Activated naive CD4-positive, alpha-beta T cell (primary cell): ENCODE data around the gene KRTAP10-4.

ENCODE experiments used
- DNase-seq, 4 experiments: peaks; one replicate each; lab custom pipeline; 2025; lab: John Stamatoyannopoulos, UW

KRTAP10-4 gene

DNA sequence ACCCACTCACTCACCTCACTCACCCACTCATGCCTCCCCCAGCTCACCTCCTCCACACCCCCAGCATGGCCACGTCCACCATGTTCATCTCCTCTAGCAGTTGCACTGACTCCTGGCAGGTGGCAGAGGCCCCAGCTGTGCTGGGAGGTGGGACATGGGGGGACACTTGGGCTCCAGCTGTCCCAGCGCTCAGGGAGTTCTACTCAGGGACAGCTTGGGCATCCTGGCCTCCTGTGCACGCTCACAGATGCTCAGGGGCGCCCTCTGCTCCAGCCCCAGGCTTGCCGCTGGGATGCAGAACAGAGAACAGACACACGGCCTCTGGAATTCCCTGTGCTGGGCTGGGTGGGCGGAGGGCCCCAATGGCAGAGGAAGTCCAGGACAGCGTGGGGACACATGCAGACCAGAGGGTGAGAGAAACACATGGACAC lies 43.6 kb downstream of the KRTAP10-4 start:
- no peak for DNase-seq

DNA sequence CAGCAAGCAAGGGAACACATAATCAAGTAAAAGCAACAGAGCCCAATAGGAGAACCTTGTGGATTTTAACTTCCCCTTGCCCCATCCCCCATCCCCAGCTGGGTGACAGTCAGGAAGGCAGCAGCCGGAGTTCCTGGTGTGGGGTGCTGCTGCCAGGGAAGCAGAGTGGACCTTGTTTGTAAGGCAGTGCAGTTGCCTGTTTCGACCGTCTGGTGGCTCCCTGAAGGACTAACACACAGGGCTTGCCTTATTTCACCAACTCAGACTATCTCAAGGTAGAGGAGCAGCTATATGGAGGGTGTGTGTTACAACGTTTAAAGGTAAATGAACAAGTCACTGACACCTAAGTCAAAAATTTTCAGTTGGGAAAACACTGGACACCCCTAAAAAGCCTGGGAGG lies 45.0 kb downstream of the KRTAP10-4 start:
- no peak for DNase-seq

- DNase-seq = peak in 2 of 4 experiments; percentile 36 to 37
These were observed 45.4 kb downstream of the KRTAP10-4 start for GRCh38 chr21:44618909-44619308.

- no peak for DNase-seq
These were observed 46.4 kb downstream of the KRTAP10-4 start for GRCh38 chr21:44619886-44620285.

DNA sequence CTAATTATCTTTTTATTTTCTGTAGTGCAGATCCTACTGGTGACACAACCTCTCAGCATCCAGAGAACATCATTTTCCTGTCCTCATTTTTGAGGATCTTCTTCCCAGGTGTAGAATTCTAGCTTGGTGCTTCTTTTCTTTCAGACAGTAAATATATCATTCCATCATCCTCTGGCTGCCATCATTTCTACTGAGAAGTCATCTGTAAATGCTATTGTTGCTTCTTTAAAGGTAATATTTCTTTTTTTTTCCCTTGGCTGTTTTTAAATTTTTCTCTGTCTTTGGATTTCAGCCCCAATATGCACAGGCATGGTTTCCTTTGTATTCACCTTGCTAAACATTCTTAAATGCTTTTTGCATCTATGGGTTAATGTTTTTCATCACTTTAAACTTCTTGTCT lies 50.0 kb downstream of the KRTAP10-4 start:
- no peak for DNase-seq
